Neural progenitor cell (in vitro differentiated cells): ENCODE results near the gene GPD2.

ENCODE experiments used
- CTCF ChIP-seq: fragments of 200-600 bp; sonication (generic); IDR thresholded peaks from 2 replicates; pipeline ENCODE4 v1.5.1; 2017; ENCODE audit warnings: antibody characterized with exemption, mild to moderate bottlenecking
- EZH2 ChIP-seq: fragments of 200-600 bp; sonication (generic); IDR thresholded peaks from 2 replicates; pipeline ENCODE4 v1.6.1; 2017; ENCODE audit warnings: antibody characterized with exemption, mild to moderate bottlenecking, moderate library complexity
- EZH2phosphoT487 ChIP-seq: fragments of 200-600 bp; sonication (generic); IDR thresholded peaks from 2 replicates; pipeline ENCODE4 v1.6.1; 2017; ENCODE audit warnings: antibody characterized with exemption

GRCh38 chr2:156435396-156435717 is 822 bp upstream of the GPD2 start:
- TF ChIP-seq EZH2phosphoT487 (no peak), CTCF (no peak), EZH2 (no peak)
